K562 (cell line): ENCODE data around the gene PPIH. TPM values are rescaled to one million over a fixed set of nuclear protein-coding genes. Genes with fewer than 3 reads are reported as not detected.

Source experiments
- DACH1 ChIP-seq: fragments of 450-650 bp; IDR thresholded peaks from 2 replicates; pipeline ENCODE4 v1.6.1; 2018; ENCODE audit not compliant: partially characterized antibody
- EGR1 ChIP-seq: fragments of 450-650 bp; conservative IDR thresholded peaks from 2 replicates; pipeline ENCODE4 v1.6.1; 2017; ENCODE audit warnings: mild to moderate bottlenecking
- ESRRB ChIP-seq: fragments of 250-450 bp; sonication (Bioruptor Pico); IDR thresholded peaks from 2 replicates; pipeline ENCODE4 v1.5.0; 2020; ENCODE audit warnings: mild to moderate bottlenecking, moderate library complexity, borderline replicate concordance
- HDAC3 ChIP-seq: fragments of 450-650 bp; IDR thresholded peaks from 2 replicates; pipeline ENCODE4 v1.6.1; 2018; ENCODE audit warnings: borderline replicate concordance, mild to moderate bottlenecking, moderate library complexity; ENCODE audit not compliant: partially characterized antibody
- ILF3 ChIP-seq: fragments of 450-650 bp; IDR thresholded peaks from 2 replicates; pipeline ENCODE4 v1.6.1; 2018; ENCODE audit warnings: antibody characterized with exemption, mild to moderate bottlenecking, moderate library complexity, borderline replicate concordance
- MEF2D ChIP-seq: conservative IDR thresholded peaks from 2 replicates; pipeline ENCODE4 v1.6.1; 2016; ENCODE audit warnings: low read depth, missing genetic modification characterization, missing compliant biosample characterization
- NCOR1 ChIP-seq: fragments of 450-650 bp; IDR thresholded peaks from 2 replicates; pipeline ENCODE4 v1.6.1; 2016; ENCODE audit warnings: mild to moderate bottlenecking, moderate library complexity
- NFRKB ChIP-seq: fragments of 450-650 bp; IDR thresholded peaks from 2 replicates; pipeline ENCODE4 v1.6.1; 2016; ENCODE audit warnings: low read depth
- NR2C2 ChIP-seq, 2 experiments: fragments of 200-800 bp in 1 of 2; sonication (Bioruptor generic) in 1 of 2; sonication (generic) in 1 of 2; formaldehyde crosslinking in 1 of 2; IDR thresholded peaks; 2 replicates each; pipeline versions ENCODE4 v1.6.1 to v1.8.0; 2016 to 2022; ENCODE audit warnings: mild to moderate bottlenecking in 1 of 2, missing compliant biosample characterization in 1 of 2, missing genetic modification characterization in 1 of 2, missing genetic modification reagents in 1 of 2
- PHTF2 ChIP-seq: fragments of 250-450 bp; sonication (Bioruptor Pico); IDR thresholded peaks from 2 replicates; pipeline ENCODE4 v1.5.0; 2021; ENCODE audit warnings: mild to moderate bottlenecking
- RAD51 ChIP-seq: fragments of 450-650 bp; IDR thresholded peaks from 2 replicates; pipeline ENCODE4 v1.7.1; 2016; ENCODE audit warnings: low read depth, mild to moderate bottlenecking, borderline replicate concordance
- RFX7 ChIP-seq: fragments of 250-450 bp; sonication (Bioruptor Pico); IDR thresholded peaks from 2 replicates; pipeline ENCODE4 v1.5.1; 2021; ENCODE audit warnings: mild to moderate bottlenecking
- SLC30A9 ChIP-seq: fragments of 250-450 bp; sonication (Bioruptor Pico); IDR thresholded peaks from 2 replicates; pipeline ENCODE4 v1.8.0; 2022; ENCODE audit warnings: mild to moderate bottlenecking, moderate library complexity
- SMAD3 ChIP-seq: fragments of 450-650 bp; formaldehyde crosslinking; conservative IDR thresholded peaks from 2 replicates; pipeline ENCODE4 v1.4.0; 2020; ENCODE audit warnings: mild to moderate bottlenecking
- SNIP1 ChIP-seq: fragments of 450-650 bp; IDR thresholded peaks from 2 replicates; pipeline ENCODE4 v1.7.1; 2017; ENCODE audit warnings: low read depth, mild to moderate bottlenecking
- TBP ChIP-seq: optimal IDR thresholded peaks from 2 replicates; pipeline ENCODE3; 2011; ENCODE audit warnings: low read depth, low read length, improper control_type of control experiment
- ZBTB7A ChIP-seq: IDR thresholded peaks from 2 replicates; pipeline ENCODE4 v1.6.1; 2011; ENCODE audit warnings: low read depth, mild to moderate bottlenecking, low read length, moderate library complexity, borderline replicate concordance; ENCODE audit not compliant: control insufficient read depth
- ZNF717 ChIP-seq: fragments of 250-450 bp; sonication (Bioruptor Pico); IDR thresholded peaks from 2 replicates; pipeline ENCODE4 v1.5.0; 2021
- ZNF785 ChIP-seq: fragments of 250-450 bp; sonication (Bioruptor Pico); IDR thresholded peaks from 2 replicates; pipeline ENCODE4 v1.4.0; 2020; ENCODE audit warnings: mild to moderate bottlenecking
- polyA plus RNA-seq, 8 experiments: library from polyadenylated mRNA; depleted of rRNA in 4 of 8; stranded (reverse) in 5 of 8; unstranded in 3 of 8; fragments of >200 nt; fragmentation: Nextera tagmentation in 2 of 8; fragmentation: Illumina TruSeq in 1 of 8; extraction: Ambion mirVana in 2 of 8; extraction: Trizol in 1 of 8; gene quantifications; 2 replicates each; pipeline versions ENCODE4 v1.2.1 to v1.2.3, GENCODE V29; 2011 to 2014; ENCODE audit warnings: inconsistent platforms in 1 of 8, missing spikeins in 1 of 8
- total RNA-seq, 7 experiments: library from RNA; depleted of rRNA in 6 of 7; stranded (reverse); fragments of >200 nt in 6 of 7; fragmentation: Illumina TruSeq in 2 of 7; extraction: Trizol in 2 of 7; gene quantifications; 2 replicates each; pipeline versions ENCODE4 v1.2.1 to v1.2.3, GENCODE V29; 2011 to 2021; ENCODE audit warnings: low replicate concordance in 1 of 7
- TF ChIP-seq, protein P1 (sequence below): sonication (generic); formaldehyde crosslinking; IDR thresholded peaks from 2 replicates; pipeline ENCODE4 v1.8.1; 2022; ENCODE audit warnings: missing genetic modification reagents
- TF ChIP-seq, protein P2 (sequence below): fragments of 250-450 bp; sonication (Bioruptor Pico); IDR thresholded peaks from 2 replicates; pipeline ENCODE4 v1.5.0; 2021
- TF ChIP-seq, protein P3 (sequence below): sonication (generic); formaldehyde crosslinking; IDR thresholded peaks from 2 replicates; pipeline ENCODE4 v1.5.0; 2020; ENCODE audit warnings: missing genetic modification reagents
- TF ChIP-seq, protein P4 (sequence below), 2 experiments: fragments of 450-650 bp in 1 of 2; sonication (generic) in 1 of 2; formaldehyde crosslinking; conservative IDR thresholded peaks; 2 replicates each; pipeline versions ENCODE4 v1.4.0 to v1.8.1; 2020 to 2022; ENCODE audit warnings: mild to moderate bottlenecking in 1 of 2, missing genetic modification reagents in 1 of 2
- TF ChIP-seq, protein P5 (sequence below): fragments of 450-650 bp; conservative IDR thresholded peaks from 2 replicates; pipeline ENCODE4 v1.6.1; 2016; ENCODE audit warnings: missing genetic modification characterization, low read depth, mild to moderate bottlenecking, missing compliant biosample characterization, moderate library complexity

PPIH gene
- total and polyA plus RNA-seq, 9 of the 15 experiments (the other 6 are each of a cell fraction or from before 2014, with no cell fraction given): 197 to 470 (median 277) TPM

DNA sequence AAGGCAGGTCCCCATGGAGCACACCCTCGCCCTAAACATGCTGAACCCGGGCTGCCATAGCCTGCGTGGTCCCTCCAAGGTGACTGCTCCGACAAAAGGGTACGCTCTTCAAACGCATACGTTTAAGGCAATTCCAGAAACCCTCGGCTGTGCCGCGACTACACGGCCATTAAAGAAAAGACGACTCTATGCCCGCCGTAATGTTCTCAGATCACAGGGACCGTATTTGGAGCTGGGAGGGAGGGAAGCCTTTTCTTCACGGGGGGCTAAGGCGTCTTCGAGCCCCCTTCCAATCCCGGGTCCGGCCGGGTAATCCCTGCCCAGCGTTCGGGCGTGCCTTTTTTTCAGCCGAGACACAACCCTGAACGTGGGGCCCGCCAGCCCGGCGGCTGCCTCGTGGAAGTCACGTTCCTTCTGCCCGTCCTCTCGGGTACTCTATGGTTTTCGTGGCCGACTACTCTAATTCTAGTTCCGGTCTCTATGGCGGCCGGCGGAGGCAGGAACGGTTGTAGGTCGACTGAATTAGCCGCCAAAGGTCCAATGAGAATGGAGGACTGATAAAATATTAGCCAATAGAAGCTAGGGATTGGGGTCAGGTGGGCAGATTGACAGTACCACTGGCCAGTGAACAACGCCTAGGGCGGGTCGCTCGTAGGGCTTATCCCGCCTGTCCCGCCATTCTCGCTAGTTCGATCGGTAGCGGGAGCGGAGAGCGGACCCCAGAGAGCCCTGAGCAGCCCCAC is 23.7 kb downstream of the PPIH start, which contains the start of gene YBX1 (continued):
- TF ChIP-seq, protein P1, sequence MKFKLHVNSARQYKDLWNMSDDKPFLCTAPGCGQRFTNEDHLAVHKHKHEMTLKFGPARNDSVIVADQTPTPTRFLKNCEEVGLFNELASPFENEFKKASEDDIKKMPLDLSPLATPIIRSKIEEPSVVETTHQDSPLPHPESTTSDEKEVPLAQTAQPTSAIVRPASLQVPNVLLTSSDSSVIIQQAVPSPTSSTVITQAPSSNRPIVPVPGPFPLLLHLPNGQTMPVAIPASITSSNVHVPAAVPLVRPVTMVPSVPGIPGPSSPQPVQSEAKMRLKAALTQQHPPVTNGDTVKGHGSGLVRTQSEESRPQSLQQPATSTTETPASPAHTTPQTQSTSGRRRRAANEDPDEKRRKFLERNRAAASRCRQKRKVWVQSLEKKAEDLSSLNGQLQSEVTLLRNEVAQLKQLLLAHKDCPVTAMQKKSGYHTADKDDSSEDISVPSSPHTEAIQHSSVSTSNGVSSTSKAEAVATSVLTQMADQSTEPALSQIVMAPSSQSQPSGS (CRISPR knock-in tag): no peak
- TF ChIP-seq TBP: peak; percentile 80
- TF ChIP-seq, protein P2, sequence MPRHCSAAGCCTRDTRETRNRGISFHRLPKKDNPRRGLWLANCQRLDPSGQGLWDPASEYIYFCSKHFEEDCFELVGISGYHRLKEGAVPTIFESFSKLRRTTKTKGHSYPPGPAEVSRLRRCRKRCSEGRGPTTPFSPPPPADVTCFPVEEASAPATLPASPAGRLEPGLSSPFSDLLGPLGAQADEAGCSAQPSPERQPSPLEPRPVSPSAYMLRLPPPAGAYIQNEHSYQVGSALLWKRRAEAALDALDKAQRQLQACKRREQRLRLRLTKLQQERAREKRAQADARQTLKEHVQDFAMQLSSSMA (CRISPR knock-in tag): peak; percentile 99
- TF ChIP-seq, protein P3, sequence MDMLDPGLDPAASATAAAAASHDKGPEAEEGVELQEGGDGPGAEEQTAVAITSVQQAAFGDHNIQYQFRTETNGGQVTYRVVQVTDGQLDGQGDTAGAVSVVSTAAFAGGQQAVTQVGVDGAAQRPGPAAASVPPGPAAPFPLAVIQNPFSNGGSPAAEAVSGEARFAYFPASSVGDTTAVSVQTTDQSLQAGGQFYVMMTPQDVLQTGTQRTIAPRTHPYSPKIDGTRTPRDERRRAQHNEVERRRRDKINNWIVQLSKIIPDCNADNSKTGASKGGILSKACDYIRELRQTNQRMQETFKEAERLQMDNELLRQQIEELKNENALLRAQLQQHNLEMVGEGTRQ: peak; percentile 100
- TF ChIP-seq PHTF2 (CRISPR knock-in tag): no peak
- TF ChIP-seq ZBTB7A: peak; percentile 63; the same call in 1 of the 2 replicates
- TF ChIP-seq, protein P4, sequence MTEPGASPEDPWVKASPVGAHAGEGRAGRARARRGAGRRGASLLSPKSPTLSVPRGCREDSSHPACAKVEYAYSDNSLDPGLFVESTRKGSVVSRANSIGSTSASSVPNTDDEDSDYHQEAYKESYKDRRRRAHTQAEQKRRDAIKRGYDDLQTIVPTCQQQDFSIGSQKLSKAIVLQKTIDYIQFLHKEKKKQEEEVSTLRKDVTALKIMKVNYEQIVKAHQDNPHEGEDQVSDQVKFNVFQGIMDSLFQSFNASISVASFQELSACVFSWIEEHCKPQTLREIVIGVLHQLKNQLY (CRISPR knock-in tag; conservative IDR thresholded peaks at IDR 0.05): 0 out of 4 replicates have a peak, but pooled peaks of 1 of the 2 experiments have one; percentile 15
- TF ChIP-seq ILF3: no peak
- no peak for TF ChIP-seq SMAD3 (CRISPR knock-in tag)
- TF ChIP-seq NFRKB: peak; percentile 96
- TF ChIP-seq RAD51: peak; percentile 95
- TF ChIP-seq ESRRB (CRISPR knock-in tag): no peak
- no peak for TF ChIP-seq DACH1
- TF ChIP-seq SLC30A9 (CRISPR knock-in tag): no peak
- no peak for TF ChIP-seq ZNF785
- TF ChIP-seq MEF2D (tag): 0 out of 2 replicates have a peak, but pooled peaks have one; percentile 16
- TF ChIP-seq RFX7 (CRISPR knock-in tag): no peak
- TF ChIP-seq SNIP1: peak; percentile 93
- TF ChIP-seq HDAC3: no peak
- 0 out of 2 replicates have a peak, but pooled peaks have one; percentile 8 for TF ChIP-seq EGR1
- no peak for TF ChIP-seq ZNF717 (CRISPR knock-in tag)
- TF ChIP-seq NCOR1: no peak
- 0 out of 2 replicates have a peak, but pooled peaks have one; percentile 11 for TF ChIP-seq NR2C2 (CRISPR knock-in tag; IDR thresholded peaks at IDR 0.05)
- TF ChIP-seq NR2C2 (tag; IDR thresholded peaks at IDR 0.05): peak; percentile 79
- TF ChIP-seq, protein P5, sequence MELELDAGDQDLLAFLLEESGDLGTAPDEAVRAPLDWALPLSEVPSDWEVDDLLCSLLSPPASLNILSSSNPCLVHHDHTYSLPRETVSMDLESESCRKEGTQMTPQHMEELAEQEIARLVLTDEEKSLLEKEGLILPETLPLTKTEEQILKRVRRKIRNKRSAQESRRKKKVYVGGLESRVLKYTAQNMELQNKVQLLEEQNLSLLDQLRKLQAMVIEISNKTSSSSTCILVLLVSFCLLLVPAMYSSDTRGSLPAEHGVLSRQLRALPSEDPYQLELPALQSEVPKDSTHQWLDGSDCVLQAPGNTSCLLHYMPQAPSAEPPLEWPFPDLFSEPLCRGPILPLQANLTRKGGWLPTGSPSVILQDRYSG (tag): no peak
